ENCODE data around the gene UCK2. TPM values are rescaled to one million over a fixed set of nuclear protein-coding genes. Genes with fewer than 3 reads are reported as not detected.

The UCK2 gene
- total and polyA plus RNA-seq, 2 of the 8 experiments (the other 6 are each of a cell fraction or from before 2014, with no cell fraction given): 103 to 109 TPM

GRCh38 chr1:165900576-165901380 is 73.4 kb downstream of the UCK2 start:
- no peaks in the 10 kb centered on the region for H3K23me2 ChIP-seq (ENCODE audit: low read depth, low read length)
- peak overlapping the region; percentile 71; the same call in 1 of the 2 replicates for H2BK5ac ChIP-seq (ENCODE audit: low read depth, low read length)
- H3K79me2 ChIP-seq (ENCODE audit: control insufficient read depth in 1 of 2, insufficient read depth in 2 of 2, low read length in 2 of 2): peaks cover 0 to 35% of the 10 kb centered on the region in 2 experiments; a peak in 2 of 4 replicates
- no peak overlapping the region for H2BK20ac ChIP-seq (ENCODE audit: low read length)
- H3K27ac ChIP-seq (ENCODE audit: low read depth, low read length): no peak overlapping the region
- no peaks in the 10 kb centered on the region for H3K27me3 ChIP-seq (replicated peaks in 1 of 4; ENCODE audit: control insufficient read depth in 3 of 4, extremely low read depth in 1 of 4, insufficient read depth in 3 of 4, low read length in 3 of 4)
- peaks cover 27 to 60% (median 40%) of the 10 kb centered on the region in 4 experiments for H3K36me3 ChIP-seq (ENCODE audit: control insufficient read depth in 2 of 4, insufficient read depth in 4 of 4, low read length in 3 of 4)
- H3K4me3 ChIP-seq (ENCODE audit: extremely low read depth in 1 of 4, insufficient read depth in 2 of 4, low read depth in 3 of 4, low read length in 4 of 4): no peak overlapping the region
- no peak overlapping the region for H3K4ac ChIP-seq (replicated peaks; ENCODE audit: insufficient read length, low read depth, low read length)
- no peak overlapping the region for H2AK5ac ChIP-seq (ENCODE audit: low read depth, low read length)
- H3K9me3 ChIP-seq (ENCODE audit: insufficient read depth in 2 of 2, low read depth in 1 of 2, low read length in 1 of 2): no peaks in the 10 kb centered on the region
- no peak overlapping the region for H2BK12ac ChIP-seq (ENCODE audit: low read depth, low read length)
- no peak overlapping the region for H3K18ac ChIP-seq (ENCODE audit: extremely low read depth, low read length)
- no peak overlapping the region for H3K23ac ChIP-seq (ENCODE audit: insufficient read length)
- no peak overlapping the region for H2BK120ac ChIP-seq (replicated peaks; ENCODE audit: low read depth, low read length)
- H3K79me1 ChIP-seq (ENCODE audit: low read depth, low read length): peaks cover 8% of the 10 kb centered on the region
- no peak overlapping the region; the same call in 1 of the 2 replicates for H2BK15ac ChIP-seq (ENCODE audit: low read length)
- no peak for DNase-seq (ENCODE audit: low read depth in 1 of 2, low spot score in 2 of 2)
- POLR2A ChIA-PET (ENCODE audit: partially characterized antibody): interaction anchor here (0.7 to 2.1 kb wide), 3 partner anchors 12 to 153 kb away, joined by 3 to 5 read pairs (median 3); no protein-coding TSS in a partner anchor
- WGBS, 2 experiments (ENCODE audit: extremely low coverage in 1 of 2, insufficient coverage in 1 of 2, insufficient read length in 1 of 2, insufficient replicate concordance in 2 of 2, low coverage in 1 of 2, low lambda C conversion rate in 2 of 2, missing lambda C conversion rate in 1 of 2): 93% methylated on average over 22 of the region's 22 CpGs; no CpG with 5 or more reads in 1 of the 2 experiments
- no peak overlapping the region for H4K91ac ChIP-seq (replicated peaks; ENCODE audit: insufficient read length, low read length)
- H4K20me1 ChIP-seq (replicated peaks in 1 of 2; ENCODE audit: control insufficient read depth in 1 of 2, insufficient read depth in 2 of 2, low read length in 2 of 2): peaks cover 13 to 23% of the 10 kb centered on the region in 2 experiments
- H3K4me2 ChIP-seq (ENCODE audit: insufficient read depth in 1 of 2, low read depth in 2 of 2, low read length in 2 of 2): no peak overlapping the region
- H3K14ac ChIP-seq (ENCODE audit: insufficient read length): no peak overlapping the region
- no peak overlapping the region for H4K5ac ChIP-seq (ENCODE audit: insufficient read length, low read depth, low read length)
- H3K4me1 ChIP-seq (replicated peaks in 1 of 4; ENCODE audit: control insufficient read depth in 3 of 4, insufficient read depth in 4 of 4, low read length in 3 of 4): peaks cover 0 to 3% (median 0%) of the 10 kb centered on the region in 4 experiments; a peak in 2 of 7 replicates
- no peak for FAIRE-seq
- no peak overlapping the region for H2AFZ ChIP-seq (ENCODE audit: low read length)
- no peak overlapping the region for H3K56ac ChIP-seq (replicated peaks; ENCODE audit: insufficient read length, low read depth, low read length)
- CTCF ChIA-PET (ENCODE audit: partially characterized antibody): interaction anchor here (0.8 to 1.8 kb wide), 12 partner anchors 9 to 507 kb away, joined by 3 to 15 read pairs (median 3); no protein-coding TSS in a partner anchor
- H4K8ac ChIP-seq (ENCODE audit: extremely low read depth, insufficient read depth, low read length): no peak overlapping the region
- H3K9ac ChIP-seq (replicated peaks in 1 of 4; ENCODE audit: extremely low read depth in 1 of 4, low read depth in 3 of 4, low read length in 3 of 4): no peak overlapping the region
- no peak for TF ChIP-seq BRCA1 (IDR thresholded peaks at IDR 0.05; ENCODE audit: low read depth, low read length)
- no peak for TF ChIP-seq BCL11A (IDR thresholded peaks at IDR 0.05; ENCODE audit: low read depth in 2 of 2, low read length in 2 of 2)
- TF ChIP-seq SAP30 (IDR thresholded peaks at IDR 0.05; ENCODE audit: insufficient read depth, insufficient replicate concordance, low read length): no peak
- TF ChIP-seq JUN (IDR thresholded peaks at IDR 0.05; ENCODE audit: low read depth, low read length): no peak
- TF ChIP-seq SP1 (IDR thresholded peaks at IDR 0.05; ENCODE audit: low read depth, low read length): no peak
- no peak for TF ChIP-seq YY1 (IDR thresholded peaks at IDR 0.05; ENCODE audit: low read depth, low read length)
- TF ChIP-seq SUZ12 (IDR thresholded peaks at IDR 0.05; ENCODE audit: low read length): no peak
- no peak for TF ChIP-seq NRF1 (IDR thresholded peaks at IDR 0.05; ENCODE audit: low read depth, low read length)
- no peak for TF ChIP-seq KDM5A (IDR thresholded peaks at IDR 0.05; ENCODE audit: low read length)
- TF ChIP-seq PHF8 (conservative IDR thresholded peaks at IDR 0.05; ENCODE audit: low read depth, low read length): no peak
- TF ChIP-seq POU5F1 (IDR thresholded peaks at IDR 0.05; ENCODE audit: low read depth, low read length): no peak
- no peak for TF ChIP-seq NANOG (IDR thresholded peaks at IDR 0.05; ENCODE audit: insufficient read depth, low read depth, low read length, poor library complexity, severe bottlenecking)

Data from H1 (cell line).